GM12872 (cell line): ENCODE data around the gene FLAD1.

ENCODE experiments used
- TF ChIP-seq, protein P1 (sequence below): IDR thresholded peaks from 3 replicates; pipeline ENCODE4 v1.5.1; 2011; ENCODE audit warnings: low read depth, mild to moderate bottlenecking, low read length, moderate library complexity; ENCODE audit not compliant: insufficient read depth

FLAD1 gene

DNA sequence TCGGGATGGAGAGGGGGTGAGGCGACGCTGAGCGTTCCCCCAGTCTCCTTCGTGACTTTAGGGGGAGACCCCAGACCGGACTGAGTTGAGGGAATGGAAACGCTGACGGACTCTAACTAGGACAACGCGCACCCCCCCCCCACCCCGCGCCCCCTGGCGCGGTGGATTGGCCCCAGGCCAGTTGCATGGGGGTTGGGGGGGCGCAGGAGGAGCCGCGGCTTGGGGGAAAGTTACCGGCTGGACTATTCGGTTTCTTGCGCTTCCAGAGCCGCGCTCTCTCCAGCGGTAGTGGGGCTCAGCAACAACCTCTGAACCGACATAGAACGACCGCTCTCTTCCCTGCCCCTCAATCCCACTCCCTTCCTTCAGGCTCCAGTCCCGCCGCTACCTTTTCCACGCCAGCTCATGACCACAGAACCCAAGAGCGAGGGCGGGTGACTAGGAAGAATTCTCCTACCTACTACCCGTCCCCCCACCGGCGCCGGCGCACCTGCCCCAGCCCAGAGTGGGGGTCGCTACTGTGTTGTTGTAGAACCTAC lies 20.2 kb downstream of the FLAD1 start:
- TF ChIP-seq, protein P1, sequence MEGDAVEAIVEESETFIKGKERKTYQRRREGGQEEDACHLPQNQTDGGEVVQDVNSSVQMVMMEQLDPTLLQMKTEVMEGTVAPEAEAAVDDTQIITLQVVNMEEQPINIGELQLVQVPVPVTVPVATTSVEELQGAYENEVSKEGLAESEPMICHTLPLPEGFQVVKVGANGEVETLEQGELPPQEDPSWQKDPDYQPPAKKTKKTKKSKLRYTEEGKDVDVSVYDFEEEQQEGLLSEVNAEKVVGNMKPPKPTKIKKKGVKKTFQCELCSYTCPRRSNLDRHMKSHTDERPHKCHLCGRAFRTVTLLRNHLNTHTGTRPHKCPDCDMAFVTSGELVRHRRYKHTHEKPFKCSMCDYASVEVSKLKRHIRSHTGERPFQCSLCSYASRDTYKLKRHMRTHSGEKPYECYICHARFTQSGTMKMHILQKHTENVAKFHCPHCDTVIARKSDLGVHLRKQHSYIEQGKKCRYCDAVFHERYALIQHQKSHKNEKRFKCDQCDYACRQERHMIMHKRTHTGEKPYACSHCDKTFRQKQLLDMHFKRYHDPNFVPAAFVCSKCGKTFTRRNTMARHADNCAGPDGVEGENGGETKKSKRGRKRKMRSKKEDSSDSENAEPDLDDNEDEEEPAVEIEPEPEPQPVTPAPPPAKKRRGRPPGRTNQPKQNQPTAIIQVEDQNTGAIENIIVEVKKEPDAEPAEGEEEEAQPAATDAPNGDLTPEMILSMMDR, result no peak

DNA sequence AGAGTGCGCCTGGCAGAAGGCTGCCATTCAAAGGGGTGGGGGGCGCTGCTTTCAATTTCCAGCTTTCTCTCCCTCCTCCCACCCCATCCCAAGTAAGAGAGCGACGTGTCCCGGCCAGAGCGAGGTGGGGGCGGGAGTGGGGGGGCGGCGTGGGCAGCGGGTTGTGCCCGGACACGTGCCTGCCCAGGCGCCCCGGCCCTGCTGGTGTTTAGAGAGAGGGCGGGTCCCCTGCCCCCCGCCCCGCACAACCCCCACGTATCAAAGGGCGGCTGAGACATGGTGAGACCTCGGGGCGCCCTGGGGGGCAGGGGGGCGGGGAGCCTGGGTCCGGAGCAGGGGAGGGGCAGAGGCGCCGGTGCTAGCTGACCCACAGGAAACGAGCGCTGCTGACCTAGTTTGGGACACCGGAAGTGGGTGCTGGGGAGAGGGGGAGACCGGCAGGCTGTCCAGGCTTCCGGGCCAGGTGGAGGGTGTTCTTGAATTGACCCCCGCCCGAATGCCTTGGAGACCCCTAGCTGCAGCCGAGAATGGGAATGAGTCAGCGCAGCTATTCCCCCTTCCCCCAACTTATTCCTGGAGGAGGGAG lies 20.7 kb downstream of the FLAD1 start:
- TF ChIP-seq, protein P1, result no peak

DNA sequence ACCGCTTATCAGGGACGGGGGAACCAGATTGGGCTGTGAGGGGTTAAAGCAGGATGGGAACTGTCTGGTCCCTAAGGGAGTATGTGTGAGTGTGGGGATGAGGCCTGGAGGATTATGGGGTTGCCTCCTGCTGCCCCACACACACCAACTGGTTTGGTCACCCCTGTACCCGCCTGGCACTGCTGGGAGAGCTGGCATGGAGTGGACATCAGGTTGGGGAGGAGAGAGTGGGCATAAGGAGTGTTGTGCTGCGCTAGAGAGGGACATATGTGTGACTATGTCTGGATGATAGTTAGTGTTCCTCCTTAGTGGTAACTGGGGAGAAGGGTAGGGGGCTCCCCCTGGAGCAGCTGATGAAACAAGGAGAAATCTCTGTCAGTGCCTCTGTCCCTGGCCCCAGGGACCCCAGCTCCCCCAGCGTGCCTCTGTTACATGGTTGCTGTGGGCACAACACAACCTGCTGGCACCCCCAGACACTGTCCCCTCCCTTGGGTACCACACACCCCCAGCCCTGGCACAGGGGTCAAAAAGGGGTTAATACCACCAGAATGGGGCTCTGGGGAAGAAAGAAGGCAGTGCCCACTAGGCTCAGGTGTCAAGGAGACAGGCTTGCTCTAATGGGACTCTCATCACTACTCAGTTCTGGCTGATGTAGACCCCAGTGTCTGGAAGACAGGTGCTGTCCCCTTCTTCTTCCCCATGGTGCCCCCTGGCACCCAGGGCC lies 21.4 kb downstream of the FLAD1 start:
- TF ChIP-seq, protein P1, result no peak

DNA sequence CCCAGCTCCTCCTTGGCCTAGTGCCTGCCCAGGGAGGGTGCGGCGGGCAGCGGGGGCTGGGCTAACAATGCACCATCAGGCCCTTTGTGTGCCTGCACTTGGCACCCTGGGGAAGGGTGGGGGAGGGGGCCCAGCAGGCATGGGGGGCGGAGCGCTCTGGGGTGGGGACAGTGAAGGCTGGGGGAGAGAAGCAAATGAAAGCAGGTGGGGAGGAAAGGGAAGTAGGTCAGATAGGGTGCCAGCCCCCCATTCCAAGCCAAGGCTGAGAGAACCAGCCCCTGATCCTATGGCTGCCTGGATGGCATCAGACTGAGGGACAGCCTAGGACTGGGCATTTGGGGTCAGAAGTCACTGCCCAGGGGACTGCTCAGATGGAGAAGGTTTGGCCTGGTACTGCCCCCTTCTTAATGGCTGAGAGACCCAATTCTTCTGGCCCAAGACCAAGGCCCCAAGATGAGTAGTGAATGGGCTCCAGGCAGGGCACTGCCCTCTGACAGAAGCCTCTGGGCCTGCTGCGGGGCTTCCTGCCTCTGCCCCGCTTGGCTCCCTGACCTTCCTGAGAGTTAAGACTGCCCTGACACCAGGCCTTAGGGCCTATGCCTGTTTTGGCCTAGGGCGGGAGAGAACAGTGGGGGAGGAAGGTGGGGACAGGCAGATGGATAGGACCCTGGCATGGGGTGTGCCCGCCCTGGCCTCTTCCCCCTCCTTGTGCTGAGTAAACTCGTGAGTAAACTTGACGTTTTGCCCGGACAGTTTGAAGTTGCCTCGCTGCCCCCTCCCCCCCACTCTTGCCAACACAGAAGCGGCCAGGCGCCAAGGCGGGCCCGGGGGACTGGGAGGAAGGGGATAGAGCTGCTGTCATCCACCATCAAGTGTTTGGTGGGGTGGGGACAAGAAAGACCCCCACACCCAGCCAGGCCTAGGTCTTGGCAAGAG lies 22.2 kb downstream of the FLAD1 start:
- TF ChIP-seq, protein P1, result no peak

DNA sequence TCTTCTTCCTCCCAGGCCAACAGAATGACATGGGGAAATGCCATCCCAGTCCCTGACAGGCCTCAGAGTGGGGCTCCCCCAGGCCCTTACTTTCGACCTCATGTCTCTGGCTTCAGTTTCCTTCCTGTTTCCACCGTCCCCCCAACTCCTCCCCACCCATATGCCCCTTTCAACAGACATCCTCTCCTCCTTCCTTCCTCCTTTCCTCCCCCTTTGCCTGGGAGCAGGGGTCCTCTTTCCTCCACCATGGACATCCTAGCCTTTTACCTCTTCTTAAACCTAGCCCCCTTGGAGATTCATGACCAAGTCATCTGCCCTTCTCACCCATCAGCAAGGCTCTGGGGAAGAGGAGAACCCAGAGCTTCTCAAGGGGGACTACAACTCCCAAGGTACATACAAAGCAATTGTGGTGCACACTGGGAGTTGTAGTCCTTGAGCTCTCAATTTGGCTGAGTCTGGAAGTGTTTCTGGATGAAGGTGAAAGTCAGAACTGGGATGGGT lies 23.5 kb downstream of the FLAD1 start:
- TF ChIP-seq, protein P1, result no peak

DNA sequence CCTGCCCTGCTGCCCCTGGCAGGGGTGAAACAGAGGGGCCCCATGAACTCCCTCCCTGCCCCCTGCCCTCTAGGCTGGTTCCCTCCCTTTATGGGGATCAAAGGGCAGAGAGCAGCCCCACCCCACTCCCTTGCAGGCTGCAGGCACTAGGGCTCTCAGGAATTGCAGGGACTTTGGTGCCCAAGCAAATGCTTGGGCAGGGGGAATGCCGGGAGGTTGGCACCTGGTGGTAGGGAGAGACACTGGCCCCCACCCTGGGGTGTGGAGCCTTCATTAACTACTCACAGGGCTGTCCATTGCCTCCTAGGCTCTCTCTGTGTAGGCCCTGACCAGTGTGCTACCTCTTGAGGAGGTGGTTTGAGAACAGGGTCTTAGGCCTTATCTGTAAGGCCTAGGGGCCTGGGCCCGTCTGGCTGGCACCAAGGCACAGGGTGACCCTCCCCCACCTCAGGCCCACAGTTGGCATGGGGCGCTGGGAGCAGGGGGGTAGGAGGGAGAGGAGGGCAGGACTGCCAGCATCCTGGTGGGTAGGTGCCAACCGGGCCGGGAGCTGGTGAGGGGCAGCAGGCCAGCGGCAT lies 24.2 kb downstream of the FLAD1 start:
- TF ChIP-seq, protein P1, result no peak
